Ammon's horn (tissue), 1 donor: ENCODE data around the gene OPRD1.

Experiments
- DNase-seq: peaks from one replicate; pipeline ENCODE4 v3.0.0-alpha.2; 2016; ENCODE audit warnings: low spot score

Gene OPRD1

DNA sequence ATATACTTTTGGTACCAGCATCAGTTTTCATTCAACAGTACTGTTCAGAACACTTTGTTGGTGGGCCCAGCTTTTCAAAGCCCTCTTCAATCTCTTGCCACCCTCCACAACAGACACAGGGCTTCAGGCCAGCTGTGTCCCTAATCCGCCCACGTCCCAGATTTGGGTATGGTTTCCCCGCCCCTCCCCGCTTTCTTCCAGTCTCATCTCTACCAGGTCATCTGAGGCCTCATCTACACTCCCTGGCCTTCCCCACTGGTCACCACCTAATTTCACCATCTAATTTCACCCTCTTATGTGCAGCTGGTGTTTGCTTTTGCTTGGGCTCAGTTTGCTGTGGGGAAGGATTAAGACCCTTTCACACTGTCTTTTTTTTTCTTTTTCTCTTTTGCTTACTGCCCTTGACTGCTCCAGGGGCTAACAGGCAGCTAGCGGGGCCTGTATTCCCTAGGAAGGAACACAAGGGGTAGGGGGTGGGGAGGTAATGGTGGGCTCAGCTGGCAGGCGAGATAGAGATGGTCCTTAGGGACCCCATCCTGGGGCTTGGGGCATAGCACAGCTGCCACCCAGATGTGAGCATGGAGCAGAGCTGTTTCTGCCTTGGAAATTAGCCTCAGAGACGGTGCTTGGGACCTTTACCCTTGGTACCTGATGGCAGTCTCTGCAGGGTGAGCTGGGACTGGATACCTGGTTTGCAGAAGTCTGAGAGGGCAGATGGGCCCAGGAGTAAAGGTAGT, 98.6 kb downstream of the OPRD1 start:
- DNase-seq, result no peak

- no peak for DNase-seq
Measured at GRCh38 chr1:28913786-28914227, 101.8 kb downstream of the OPRD1 start.

DNA sequence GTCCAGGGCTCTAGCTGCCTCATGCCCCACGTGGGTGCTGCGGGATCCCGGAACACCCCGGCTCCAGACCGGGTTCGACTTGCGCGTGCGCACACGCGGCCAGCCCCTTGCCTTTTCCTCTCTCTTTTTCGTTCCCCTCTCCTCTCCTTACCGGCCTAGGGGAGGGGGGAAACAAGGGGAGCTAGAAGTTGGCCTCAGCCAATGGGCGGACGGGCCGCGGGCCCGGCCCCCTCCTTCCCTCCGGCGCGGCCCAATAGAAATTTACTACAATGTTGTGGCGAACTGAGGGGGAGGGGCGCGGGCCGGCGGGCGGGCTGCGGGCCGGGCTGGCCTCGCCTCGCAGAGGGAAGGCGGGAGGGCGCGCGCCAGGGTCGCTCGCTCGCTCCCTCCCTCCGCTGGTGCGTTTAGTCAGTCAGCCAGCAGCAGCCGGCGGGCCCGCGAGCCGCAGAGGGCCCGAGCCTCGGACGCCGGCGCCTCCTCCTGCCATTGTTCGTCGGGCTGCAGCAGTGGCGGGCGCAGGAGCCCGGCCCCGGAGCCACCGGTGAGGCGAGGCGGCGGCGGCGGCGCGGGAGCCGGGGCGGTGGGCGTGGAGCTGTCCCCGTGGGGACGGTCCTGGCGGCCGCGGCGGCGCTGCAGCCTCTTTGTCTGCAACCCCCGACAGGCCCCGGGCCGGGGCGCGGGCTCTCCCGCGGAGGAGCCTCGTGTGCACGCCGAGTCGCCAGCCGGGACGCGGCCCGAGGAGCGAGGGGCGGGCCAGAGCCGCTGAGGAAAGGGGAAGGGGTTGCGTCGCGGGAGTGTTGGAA, 102.5 kb downstream of the OPRD1 start, which contains the start of gene EPB41:
Gene EPB41 (plus strand): TSS at position 342 of the 803 bp plus-strand sequence. CDS start 72,869 bp downstream, outside the sequence.
- DNase-seq, result peak; percentile 91

- DNase-seq, result peak; percentile 13
Measured at GRCh38 chr1:28915031-28915895, 103.3 kb downstream of the OPRD1 start.

DNA sequence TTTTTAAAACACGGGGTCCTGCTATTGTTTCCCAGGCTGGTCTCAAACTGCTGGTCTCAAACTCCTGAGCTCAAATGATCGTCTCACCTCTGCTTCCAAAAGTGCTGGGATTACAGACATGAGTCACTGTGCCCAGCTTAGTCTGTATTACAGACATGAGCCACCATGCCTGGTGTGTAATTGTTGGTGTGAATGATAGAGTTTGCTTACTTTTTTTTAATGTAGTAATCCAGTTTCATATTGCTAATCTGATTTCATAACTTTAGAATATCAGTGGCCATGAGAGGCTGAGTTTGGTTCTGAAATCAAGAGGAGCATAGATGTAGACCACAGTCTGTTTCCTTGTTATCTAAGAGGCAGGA, 105.8 kb downstream of the OPRD1 start:
- no peak for DNase-seq
